Liver (tissue), 3 donors: ENCODE measurements around the gene CTPS1.

Source experiments
- CTCF ChIP-seq: fragments of 150-350 bp; IDR thresholded peaks from 2 replicates; pipeline ENCODE4 v1.5.1; 2017; ENCODE audit warnings: improper control_type of control experiment, low read depth, low read length; ENCODE audit not compliant: missing input control
- FOXA1 ChIP-seq: IDR thresholded peaks from 2 replicates; pipeline ENCODE4 v1.6.1; 2016; ENCODE audit warnings: antibody characterized with exemption
- NR2F2 ChIP-seq: IDR thresholded peaks from 2 replicates; pipeline ENCODE4 v1.6.1; 2016; ENCODE audit warnings: antibody characterized with exemption
- donor health status: healthy.
- donor health status: healthy.

DNA sequence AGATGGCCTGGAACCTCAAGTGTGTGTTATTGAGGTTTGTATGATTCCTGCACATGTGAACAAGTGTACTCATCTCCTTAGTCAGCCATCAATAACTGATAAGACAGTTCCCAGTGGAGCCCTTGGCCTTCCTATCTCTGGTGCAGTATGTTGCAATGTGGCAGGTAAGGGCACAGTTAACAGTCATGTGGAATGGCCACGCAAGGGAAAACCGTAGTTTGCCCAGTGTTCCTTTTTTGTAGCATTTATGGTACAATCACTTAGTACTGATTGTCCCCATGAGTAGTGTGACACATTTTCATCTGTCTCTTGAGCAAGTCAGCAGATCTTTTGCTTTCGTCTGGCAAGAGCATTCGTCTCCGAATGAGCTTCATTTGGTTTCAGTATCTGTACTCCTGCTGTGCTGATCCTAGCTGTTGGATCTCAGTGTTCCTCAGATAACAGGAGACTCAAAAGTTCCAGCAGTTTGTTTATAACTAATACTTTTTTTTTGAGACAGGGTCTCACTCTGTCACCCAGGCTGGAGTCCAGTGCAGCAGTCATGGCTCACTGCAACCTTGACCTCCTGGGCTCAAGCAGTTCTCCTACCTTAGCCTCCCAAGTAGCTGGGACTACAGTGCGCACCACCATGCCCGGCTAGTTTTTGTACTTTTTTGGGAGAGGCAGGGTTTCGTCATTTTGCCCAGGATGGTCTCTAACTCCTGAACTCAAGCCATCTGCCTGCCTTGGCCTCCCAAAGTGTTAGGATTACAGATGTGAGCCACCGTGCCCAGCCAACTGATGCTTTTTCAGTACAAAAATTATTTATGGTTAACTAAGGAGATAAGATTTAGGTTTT, 8.2 kb downstream of the CTPS1 start:
- TF ChIP-seq FOXA1 (no peak), CTCF (no peak), NR2F2 (no peak)
